NCI-H2107 treated with DMSO at 0.1 percent for 48 hours (cell line): ENCODE measurements around the gene TREML4.
"Not testable (repeated sequence)": the region's sequence is repeated elsewhere in the genome, so short reads cannot be mapped to it uniquely, and the experiment has no call there.

Source experiments
- DNase-seq: peaks from one replicate; lab custom pipeline; 2025; ENCODE audit not compliant: unreplicated experiment; lab: John Stamatoyannopoulos, UW

The TREML4 gene

GRCh38 chr6:41228096-41228495 is at the start of gene TREML4:
Gene TREML4, plus strand, starts transcription at chr6:41228349. Its CDS starts 79 bp downstream, at chr6:41228428.
- DNase-seq = no peak

DNA sequence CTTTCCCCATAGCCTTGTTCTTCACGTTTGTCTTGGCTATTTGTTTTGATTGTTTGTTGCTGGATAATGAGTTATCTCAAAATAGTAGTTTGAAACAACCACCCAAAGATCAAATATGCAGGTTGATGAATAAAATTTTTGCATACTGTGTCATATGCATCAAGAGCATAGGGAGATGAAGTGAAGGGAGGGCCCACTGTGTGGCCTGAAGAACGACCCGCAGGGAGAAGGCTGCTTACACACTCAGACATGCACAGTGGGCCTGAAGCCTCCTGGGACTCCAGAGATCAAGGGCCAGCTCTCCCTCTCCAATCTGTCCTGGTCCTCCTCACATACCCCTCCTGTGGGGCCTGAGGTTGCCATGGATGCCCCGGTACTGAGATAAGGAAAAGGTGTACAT is 49.0 kb upstream of the TREML4 start:
- no peak for DNase-seq

- DNase-seq = no peak
Observed at GRCh38 chr6:41181566-41181965, 46.6 kb upstream of the TREML4 start.

DNA sequence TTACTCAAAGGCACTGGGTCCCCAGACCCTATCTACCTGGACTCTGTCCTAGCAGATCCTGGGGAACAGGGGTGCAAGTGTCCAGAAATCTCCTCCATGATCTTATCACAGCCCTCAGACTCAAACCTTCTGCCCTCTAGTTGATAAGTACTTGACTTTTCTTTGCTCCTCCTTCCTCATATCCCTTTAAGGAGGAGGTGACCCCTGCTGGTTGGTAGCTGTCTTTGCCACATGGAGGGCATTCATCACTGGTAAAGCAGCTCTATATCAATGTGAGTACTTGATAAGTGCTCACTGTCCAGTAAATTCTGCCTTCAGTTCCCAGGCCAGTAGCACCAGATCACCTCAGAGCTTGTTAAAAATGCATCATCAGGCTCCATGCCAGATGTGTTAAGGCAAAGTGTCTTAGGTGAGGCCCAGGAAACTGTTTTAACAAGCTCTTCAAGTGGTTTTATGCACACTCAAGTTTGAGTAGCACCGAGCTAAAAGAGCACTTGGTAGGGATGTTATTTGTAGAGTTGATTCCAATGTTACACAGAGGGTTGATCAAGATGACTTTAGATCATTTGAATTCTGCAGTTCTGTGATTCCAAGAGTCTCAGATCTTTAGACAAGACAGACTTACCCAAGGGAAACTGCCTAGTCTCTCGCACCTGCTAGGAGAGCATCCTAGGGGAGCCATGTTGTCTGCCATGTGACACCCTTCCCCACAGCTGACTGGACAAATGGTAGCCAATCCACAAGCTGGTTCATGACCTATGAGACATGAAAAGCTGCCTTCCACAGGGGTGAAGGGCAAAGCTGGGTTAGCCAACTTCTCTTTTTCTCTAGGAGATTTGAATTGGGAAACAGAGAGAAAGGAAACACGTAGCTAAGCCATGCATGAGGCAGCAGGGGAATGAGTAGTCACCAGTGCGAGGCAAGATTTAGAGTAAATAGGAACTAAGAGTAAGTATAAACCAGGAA is 45.8 kb upstream of the TREML4 start:
- no peak for DNase-seq

DNA sequence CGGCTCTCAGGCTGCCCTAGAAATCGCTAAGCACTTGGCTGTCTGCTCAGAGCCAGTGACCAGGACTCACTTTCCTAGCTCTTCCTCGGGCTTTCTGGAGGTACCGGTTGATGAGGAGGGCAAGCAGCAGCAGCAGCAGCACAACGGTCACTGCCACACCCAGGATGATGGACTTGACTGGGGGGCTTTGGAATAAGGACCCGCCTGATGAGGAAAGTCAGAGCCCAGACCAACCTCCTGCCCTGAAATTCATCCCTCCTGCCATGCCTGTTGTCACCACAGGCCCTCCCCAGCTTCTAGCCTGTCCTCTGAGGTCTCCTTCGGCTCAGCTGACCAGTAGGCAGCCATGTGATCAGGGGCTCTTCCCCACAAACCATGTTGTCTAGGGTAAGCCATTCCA is 43.4 kb upstream of the TREML4 start:
- no peak for DNase-seq

GRCh38 chr6:41186031-41186562 is 42.1 kb upstream of the TREML4 start:
- no peak for DNase-seq

DNA sequence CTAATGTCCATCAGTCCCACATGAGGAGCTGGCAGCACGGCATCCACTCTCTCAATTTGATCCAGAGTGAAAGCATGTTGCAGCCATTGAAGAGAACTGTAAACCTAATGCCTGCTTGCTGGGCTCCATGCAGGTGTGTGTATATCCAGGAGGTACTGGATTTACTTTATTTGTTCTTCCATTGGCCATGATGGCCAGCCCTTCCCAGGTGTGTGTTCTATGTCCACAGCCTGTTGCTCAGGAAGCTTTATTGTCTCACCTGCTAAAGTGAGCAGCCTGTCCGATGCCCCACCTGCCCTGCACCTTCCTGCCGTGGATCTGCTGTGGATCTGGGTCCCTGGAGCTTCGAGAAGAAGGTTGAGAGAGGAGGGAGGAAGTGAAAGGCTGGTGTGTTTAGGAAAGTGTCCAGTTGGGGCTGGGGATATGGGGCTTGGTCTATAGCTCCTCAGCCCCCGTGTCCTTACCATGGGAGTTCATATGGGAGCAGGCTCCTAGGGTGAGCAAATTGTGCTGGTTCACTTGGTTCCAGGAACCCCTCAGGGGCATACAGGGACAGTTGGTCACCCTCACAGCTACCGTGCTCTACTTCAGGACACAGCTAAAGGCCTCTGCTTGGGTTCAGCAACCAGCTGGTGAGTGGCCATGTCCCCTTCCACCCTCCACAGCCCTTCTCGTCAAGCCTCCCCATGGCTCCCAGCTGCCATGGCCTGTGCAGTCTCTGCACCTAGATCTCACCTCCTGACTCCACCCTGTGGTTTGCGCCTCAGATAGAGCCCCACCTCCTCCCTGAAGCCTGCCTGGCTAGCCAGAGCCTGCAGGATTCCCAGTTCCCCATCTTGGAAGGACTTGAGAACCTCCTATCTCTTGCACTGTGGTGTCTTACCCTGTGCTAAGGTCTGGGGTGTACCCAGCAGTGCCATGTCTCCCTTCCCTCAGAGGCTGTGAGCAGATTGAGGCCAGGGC is 39.9 kb upstream of the TREML4 start:
- no peak for DNase-seq

- DNase-seq = not testable (repeated sequence)
Observed at GRCh38 chr6:41189046-41189445, 39.1 kb upstream of the TREML4 start.

- no peak for DNase-seq
Observed at GRCh38 chr6:41189967-41190366, 38.2 kb upstream of the TREML4 start.

- DNase-seq = no peak
Observed at GRCh38 chr6:41190791-41191190, 37.4 kb upstream of the TREML4 start.

- DNase-seq = no peak
Observed at GRCh38 chr6:41191569-41191968, 36.6 kb upstream of the TREML4 start.

GRCh38 chr6:41193171-41193734 is 34.9 kb upstream of the TREML4 start:
- no peak for DNase-seq

DNA sequence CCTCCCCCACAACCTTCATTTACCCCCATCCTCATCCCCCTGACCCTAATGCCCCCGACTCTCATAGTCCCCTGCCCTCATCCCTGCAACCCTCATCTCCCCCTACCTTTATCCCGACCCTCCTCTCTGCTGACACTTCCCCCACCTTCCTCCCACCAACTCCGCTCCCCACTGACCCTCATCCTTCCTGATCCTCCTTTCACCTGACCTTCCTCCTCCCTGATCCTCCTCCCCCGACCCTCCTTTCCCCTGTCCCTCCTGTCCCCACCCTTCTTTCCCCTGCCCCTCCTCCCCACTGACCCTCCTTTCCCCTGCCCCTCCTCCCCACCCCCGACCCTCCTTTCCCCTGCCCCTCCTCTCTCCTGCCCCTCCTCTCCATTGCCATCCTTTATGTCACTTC is 34.3 kb upstream of the TREML4 start:
- DNase-seq = no peak

GRCh38 chr6:41194386-41194785 is 33.8 kb upstream of the TREML4 start:
- DNase-seq = no peak

DNA sequence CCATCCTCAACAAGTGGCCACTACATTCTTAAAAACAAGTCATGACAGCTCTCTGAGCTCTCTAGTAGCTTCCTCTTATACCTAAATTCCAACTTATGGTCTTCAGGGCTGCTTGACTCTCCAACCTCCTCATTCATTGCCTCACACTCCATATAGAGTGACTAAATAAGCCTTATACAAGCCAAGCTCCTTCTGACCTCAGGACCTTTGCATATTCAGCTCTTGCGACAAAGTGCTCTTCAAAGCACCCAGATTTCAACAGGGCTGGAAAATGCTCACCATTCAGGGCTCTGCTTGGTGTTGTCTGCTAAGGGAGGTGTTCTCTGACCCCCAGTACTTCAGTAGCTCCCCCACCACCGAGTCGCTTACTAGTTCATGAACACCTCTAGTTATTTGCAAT is 30.9 kb upstream of the TREML4 start:
- no peak for DNase-seq

GRCh38 chr6:41199552-41200246 is 28.4 kb upstream of the TREML4 start:
- no peak for DNase-seq

GRCh38 chr6:41200296-41200900 is 27.8 kb upstream of the TREML4 start:
- no peak for DNase-seq

DNA sequence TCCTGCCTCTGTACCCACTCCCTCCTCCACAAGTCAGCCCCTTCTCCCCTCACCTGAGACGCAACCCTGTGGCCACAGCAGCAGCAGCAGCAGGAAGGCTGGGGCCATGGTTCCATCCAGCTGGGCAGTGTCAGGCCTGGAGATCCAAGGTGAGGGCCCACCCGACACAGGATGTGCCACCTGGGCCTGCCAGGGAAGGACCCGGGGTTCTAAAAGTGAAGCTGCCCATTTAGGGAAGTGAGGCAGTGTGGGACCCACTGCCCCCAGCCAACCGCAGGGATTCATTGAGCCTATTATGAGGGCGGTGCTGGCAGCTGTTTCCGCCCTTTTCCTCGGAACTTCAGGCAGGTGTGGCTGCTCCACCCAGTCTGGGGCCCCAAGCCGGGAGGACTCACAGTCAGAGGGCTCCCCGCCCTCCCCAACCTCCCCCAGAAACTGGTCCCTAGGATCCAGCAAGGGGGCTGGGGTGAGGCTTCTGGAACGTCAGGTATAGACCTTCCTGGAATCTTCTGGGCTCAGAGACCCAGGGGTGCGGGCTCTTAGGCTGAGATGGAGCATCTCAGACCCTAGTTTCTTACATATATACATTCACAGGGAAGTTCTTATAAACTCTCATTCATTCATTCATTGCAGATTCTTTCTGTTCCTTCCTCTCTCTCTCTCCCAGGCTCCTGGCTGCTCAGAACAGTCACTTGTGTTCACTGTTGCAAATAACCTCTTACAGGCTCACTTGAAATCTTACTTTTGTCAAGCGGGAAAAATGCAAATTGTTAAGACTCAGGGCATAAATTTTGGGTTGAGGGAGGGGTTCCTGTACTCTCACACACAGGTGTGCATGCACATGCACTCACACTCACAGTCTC is 27.0 kb upstream of the TREML4 start, which contains the start of gene TREML2:
Gene TREML2, minus strand, starts transcription at position 249 of the 863 bp plus-strand sequence. Its CDS starts 141 bp downstream, at position 108.
- no peak for DNase-seq

- DNase-seq = no peak
Observed at GRCh38 chr6:41201764-41202173, 26.4 kb upstream of the TREML4 start.
